Thyroid gland (tissue), 4 donors: ENCODE data around the gene GLYATL3. TPM values are rescaled to one million over a fixed set of nuclear protein-coding genes. Genes with fewer than 3 reads are reported as not detected.
A peak's percentile ranks its signal among the peaks of the same experiment; 100 is the strongest.

ENCODE experiments used
- DNase-seq, 2 donors: peaks; one replicate each; pipeline ENCODE4 v3.0.0-alpha.2; 2019
- H3K27ac ChIP-seq, 3 donors: fragments of 200-600 bp; sonication (generic); 1 replicate in 2 of 3; 2 replicates in 1 of 3; pipeline ENCODE4 v1.5.1; 2016 to 2019; ENCODE audit warnings: mild to moderate bottlenecking in 1 of 3, moderate library complexity in 1 of 3
- H3K27me3 ChIP-seq: fragments of 200-600 bp; sonication (generic); one replicate; pipeline ENCODE4 v1.5.1; 2019
- H3K36me3 ChIP-seq, 2 donors: fragments of 200-600 bp; sonication (generic); one replicate each; pipeline ENCODE4 v1.5.1; 2016 to 2019
- H3K4me1 ChIP-seq, 2 donors: fragments of 200-600 bp; sonication (generic); one replicate each; pipeline ENCODE4 v1.5.1; 2017 to 2019
- H3K4me3 ChIP-seq, 3 donors: fragments of 200-600 bp; sonication (generic); replicated peaks in 1 of 3; 1 replicate in 2 of 3; 2 replicates in 1 of 3; pipeline ENCODE4 v1.5.1; 2016; ENCODE audit warnings: mild to moderate bottlenecking in 1 of 3
- H3K9me3 ChIP-seq: fragments of 200-600 bp; sonication (generic); one replicate; pipeline ENCODE4 v1.5.1; 2017
- POLR2A ChIP-seq, 2 donors: fragments of 450-650 bp; IDR thresholded peaks; one replicate each; pipeline ENCODE4 v1.6.1; 2017; ENCODE audit warnings: antibody characterized with exemption in 2 of 2, mild to moderate bottlenecking in 2 of 2, moderate library complexity in 1 of 2
- WGBS, 2 donors: methylation state at CpG; one replicate each; pipeline ENCODE4 v1.1.5; 2017; 5-methylcytosine and 5-hydroxymethylcytosine counted together
- intact Hi-C: fragments of 100-400 bp; cut with DNase I; formaldehyde crosslinking; loops from one replicate; pipeline ENCODE4 v1.15.1; 2023
- total RNA-seq, 4 donors: library from RNA; depleted of rRNA; stranded (reverse); fragments of >200 nt; gene quantifications; one replicate each; pipeline ENCODE4 v1.2.3, GENCODE V29; 2016
- TF ChIP-seq, protein P1 (sequence below), 6 experiments: fragments of 200-600 bp in 3 of 6; fragments of 450-650 bp in 3 of 6; sonication (generic) in 3 of 6; IDR thresholded peaks; one replicate each; pipeline ENCODE4 v1.5.1; 2016 to 2019; ENCODE audit warnings: antibody characterized with exemption in 6 of 6, mild to moderate bottlenecking in 2 of 6, inconsistent platforms in 1 of 6, moderate library complexity in 1 of 6

Gene GLYATL3
- total RNA-seq, 4 donors from 2014 or later: not detected

DNA sequence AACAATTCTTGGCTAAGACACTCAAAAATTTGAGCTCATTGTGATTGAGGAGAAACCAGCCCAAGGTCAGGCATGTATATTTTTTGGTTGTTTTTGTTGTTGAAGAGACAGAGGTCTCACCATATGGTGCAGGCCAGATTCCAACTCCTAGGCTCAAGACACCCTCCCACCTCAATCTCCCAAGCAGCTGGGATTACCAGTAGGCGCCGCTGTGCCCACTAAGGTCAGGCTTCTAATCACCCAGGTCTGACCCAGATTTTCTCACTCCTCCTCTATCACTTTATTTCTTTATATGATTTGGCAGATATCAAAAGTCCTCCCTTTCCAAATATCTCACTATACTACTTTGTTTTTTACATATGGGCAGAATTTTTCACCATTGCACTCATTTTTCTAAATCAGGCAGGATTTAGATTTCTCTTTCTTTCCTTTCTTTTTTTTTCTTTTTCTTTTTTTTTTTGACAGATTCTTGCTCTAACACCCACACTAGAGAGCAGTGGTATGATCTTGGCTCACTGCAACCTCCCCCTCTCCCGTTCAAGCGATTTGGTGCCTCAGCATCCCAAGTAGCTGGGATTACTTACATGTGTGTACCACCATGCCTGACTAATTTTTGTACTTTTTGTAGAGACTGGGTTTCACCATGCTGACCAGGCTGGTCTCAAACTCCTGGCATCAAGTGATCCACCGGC lies 49.0 kb downstream of the GLYATL3 start:
- peaks cover 12 to 20% of the 10 kb centered on the region in 2 donors for H3K4me1 ChIP-seq
- H3K27ac ChIP-seq: no peak overlapping the region
- 81 to 83% methylated on average over 5 of the region's 5 CpGs for WGBS, 2 donors
- intact Hi-C loops: no loop called here
- H3K27me3 ChIP-seq: no peaks in the 10 kb centered on the region
- no peak for TF ChIP-seq POLR2A (IDR thresholded peaks at IDR 0.05)
- TF ChIP-seq, protein P1, sequence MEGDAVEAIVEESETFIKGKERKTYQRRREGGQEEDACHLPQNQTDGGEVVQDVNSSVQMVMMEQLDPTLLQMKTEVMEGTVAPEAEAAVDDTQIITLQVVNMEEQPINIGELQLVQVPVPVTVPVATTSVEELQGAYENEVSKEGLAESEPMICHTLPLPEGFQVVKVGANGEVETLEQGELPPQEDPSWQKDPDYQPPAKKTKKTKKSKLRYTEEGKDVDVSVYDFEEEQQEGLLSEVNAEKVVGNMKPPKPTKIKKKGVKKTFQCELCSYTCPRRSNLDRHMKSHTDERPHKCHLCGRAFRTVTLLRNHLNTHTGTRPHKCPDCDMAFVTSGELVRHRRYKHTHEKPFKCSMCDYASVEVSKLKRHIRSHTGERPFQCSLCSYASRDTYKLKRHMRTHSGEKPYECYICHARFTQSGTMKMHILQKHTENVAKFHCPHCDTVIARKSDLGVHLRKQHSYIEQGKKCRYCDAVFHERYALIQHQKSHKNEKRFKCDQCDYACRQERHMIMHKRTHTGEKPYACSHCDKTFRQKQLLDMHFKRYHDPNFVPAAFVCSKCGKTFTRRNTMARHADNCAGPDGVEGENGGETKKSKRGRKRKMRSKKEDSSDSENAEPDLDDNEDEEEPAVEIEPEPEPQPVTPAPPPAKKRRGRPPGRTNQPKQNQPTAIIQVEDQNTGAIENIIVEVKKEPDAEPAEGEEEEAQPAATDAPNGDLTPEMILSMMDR (IDR thresholded peaks at IDR 0.05): no peak
- H3K4me3 ChIP-seq: no peak overlapping the region
- H3K9me3 ChIP-seq: no peaks in the 10 kb centered on the region
- DNase-seq: no peak
- no peaks in the 10 kb centered on the region for H3K36me3 ChIP-seq

DNA sequence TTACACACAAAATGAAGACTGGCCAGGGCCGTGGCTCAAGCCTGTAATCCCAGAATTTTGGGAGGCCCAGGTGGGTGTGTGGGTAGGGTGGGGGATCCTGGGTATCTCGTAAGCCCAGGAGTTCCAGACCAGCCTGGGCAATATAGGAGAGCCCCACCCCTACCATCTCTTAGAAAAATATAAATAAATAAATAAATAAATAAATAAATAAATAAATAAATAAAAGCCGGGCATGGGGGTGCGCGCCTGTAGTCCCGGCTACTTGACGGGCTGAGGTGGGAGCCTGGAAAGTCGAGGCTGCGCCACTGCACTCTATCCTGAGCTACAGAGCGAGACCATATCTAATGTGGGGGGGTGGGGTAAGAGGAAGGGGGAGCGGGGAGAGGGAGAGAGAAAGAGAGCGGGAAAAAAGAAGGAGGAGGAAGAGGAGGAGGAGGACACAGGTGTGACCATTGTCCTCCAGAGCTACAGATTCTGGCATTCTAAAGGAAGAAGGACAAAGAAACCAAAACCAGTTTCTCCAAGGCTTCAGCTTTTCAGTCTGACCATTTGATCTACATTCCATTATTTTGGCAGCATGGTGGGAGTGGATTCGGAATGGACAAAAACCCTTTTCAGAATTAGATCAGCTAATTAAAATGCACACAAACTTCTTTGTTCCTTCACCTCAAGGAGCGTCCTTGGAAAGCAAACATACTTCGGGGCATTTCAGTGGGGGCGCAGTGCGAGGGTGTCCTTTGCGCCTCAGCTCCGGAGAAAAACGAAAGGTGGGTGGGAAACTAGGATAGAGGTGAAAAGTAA lies 50.2 kb downstream of the GLYATL3 start:
- intact Hi-C loops: no loop called here
- WGBS, 2 donors: 33 to 34% methylated on average over 19 of the region's 20 CpGs
- H3K27ac ChIP-seq: no peak overlapping the region

DNA sequence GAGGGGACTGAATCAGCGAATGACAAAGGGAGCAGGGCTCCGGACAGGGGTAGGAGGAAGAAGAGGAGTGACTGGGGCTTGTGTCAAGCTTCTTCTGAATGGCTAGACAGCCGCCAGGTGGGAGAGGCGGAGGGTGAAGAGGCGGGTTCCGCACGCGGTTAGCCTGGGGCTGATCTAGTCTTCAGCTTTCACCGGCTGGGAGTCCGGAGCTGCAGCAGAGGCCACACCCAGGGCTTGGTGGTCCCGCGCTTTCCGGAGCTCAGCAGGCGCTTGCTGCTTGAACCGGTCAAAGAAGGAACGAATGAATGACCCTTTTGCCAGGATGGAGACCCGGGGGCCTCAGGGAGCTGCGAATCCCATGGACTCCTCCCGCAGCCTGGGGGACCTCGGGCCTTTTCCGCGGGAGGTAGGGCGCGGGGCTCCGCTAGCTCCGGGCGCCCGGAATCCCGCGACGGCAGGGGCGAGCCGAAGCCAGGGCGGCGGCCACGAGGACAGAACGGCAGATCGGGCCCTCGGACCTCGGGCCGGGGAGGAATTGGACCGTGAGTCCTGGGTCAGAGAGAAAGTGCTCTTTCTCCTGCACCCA lies 50.9 kb downstream of the GLYATL3 start, which contains the start of gene C6orf141:
TSS of gene C6orf141 (plus strand) at position 177 of the 586 bp plus-strand sequence. CDS start at position 302, 125 bp downstream.
- H3K36me3 ChIP-seq: no peaks in the 10 kb centered on the region
- no peaks in the 10 kb centered on the region for H3K9me3 ChIP-seq
- peak within 1 kb of the TSS in 1 of 3 donors; percentile 8 for H3K27ac ChIP-seq
- H3K27me3 ChIP-seq: no peaks in the 10 kb centered on the region
- intact Hi-C loops: no loop called here
- peak within 1 kb of the TSS; percentile 19 to 24 (median 21) for H3K4me3 ChIP-seq
- 0 to 1% methylated on average over 14 to 34 of the region's 42 CpGs for WGBS, 2 donors
- DNase-seq: peak; percentile 36 to 47
- peak in 1 of 2 donors; percentile 32 for TF ChIP-seq POLR2A (IDR thresholded peaks at IDR 0.05)
- TF ChIP-seq, protein P1 (IDR thresholded peaks at IDR 0.05): no peak
- peaks cover 12 to 20% of the 10 kb centered on the region in 2 donors for H3K4me1 ChIP-seq

More for the DNA sequence above, 50.2 kb downstream of the GLYATL3 start:
- H3K27me3 ChIP-seq: no peaks in the 10 kb centered on the region
- no peaks in the 10 kb centered on the region for H3K36me3 ChIP-seq
- H3K4me1 ChIP-seq: peaks cover 12 to 20% of the 10 kb centered on the region in 2 donors
- H3K9me3 ChIP-seq: no peaks in the 10 kb centered on the region
- no peak for DNase-seq
- TF ChIP-seq, protein P1 (IDR thresholded peaks at IDR 0.05): no peak
- TF ChIP-seq POLR2A (IDR thresholded peaks at IDR 0.05): no peak
- peak overlapping the region in 1 of 3 donors; percentile 21 for H3K4me3 ChIP-seq

DNA sequence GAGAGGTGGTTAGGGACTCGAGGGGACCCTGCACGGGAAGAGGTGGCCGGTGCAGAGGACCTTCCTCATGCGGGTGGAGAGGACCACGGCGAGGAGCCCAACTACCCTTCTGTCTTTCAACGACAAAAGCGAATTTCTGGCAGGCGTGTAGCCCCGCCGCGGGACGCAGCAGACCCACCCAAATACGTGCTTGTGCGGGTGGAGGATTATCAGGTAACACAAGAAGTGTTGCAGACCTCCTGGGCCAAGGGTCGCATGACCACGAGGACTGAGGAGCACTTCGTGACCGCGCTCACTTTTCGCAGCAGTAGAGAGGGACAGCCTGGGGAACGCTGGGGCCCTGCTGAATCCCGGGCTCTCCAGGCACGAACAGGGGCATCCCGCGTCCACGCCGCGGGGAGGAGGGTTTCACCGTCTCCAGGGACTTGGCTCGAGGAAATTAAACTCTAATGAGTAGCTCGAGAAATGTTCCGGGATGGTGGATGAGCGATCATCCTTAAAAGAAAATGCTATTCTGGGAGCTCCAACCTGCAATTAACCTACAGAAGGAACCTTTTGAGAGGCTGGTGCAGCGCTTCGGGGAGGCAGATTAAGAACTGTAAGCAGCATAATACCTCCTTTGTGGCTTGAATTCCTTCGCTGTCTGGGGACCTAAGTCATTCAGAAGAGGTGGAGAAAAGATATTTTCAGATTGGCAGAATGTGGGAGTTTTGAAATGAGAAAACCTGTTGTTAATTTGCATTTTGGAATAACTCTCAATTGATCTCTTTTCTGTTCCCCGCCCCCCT lies 51.5 kb downstream of the GLYATL3 start:
- WGBS, 2 donors: 3% methylated on average over 22 to 25 of the region's 38 CpGs
- DNase-seq: peak; percentile 5 to 16
- peak overlapping the region in 1 of 3 donors; percentile 8 for H3K27ac ChIP-seq
- intact Hi-C loops: no loop called here
- H3K4me3 ChIP-seq: peak overlapping the region; percentile 1 to 24 (median 19)
- no peak for TF ChIP-seq POLR2A (IDR thresholded peaks at IDR 0.05)
- TF ChIP-seq, protein P1 (IDR thresholded peaks at IDR 0.05): no peak
- H3K27me3 ChIP-seq: no peaks in the 10 kb centered on the region
- no peaks in the 10 kb centered on the region for H3K9me3 ChIP-seq
- H3K36me3 ChIP-seq: no peaks in the 10 kb centered on the region
- H3K4me1 ChIP-seq: peaks cover 12 to 20% of the 10 kb centered on the region in 2 donors
